Lower leg skin (tissue), 3 donors: Measurements from ENCODE around the gene STK35.

ENCODE experiments used
- POLR2A ChIP-seq, 2 donors: fragments of 450-650 bp; IDR thresholded peaks; one replicate each; pipeline ENCODE4 v1.6.1; 2016 to 2017; ENCODE audit warnings: antibody characterized with exemption in 2 of 2, mild to moderate bottlenecking in 1 of 2, moderate library complexity in 1 of 2
- TF ChIP-seq, protein P1 (sequence below), 3 donors: fragments of 450-650 bp; IDR thresholded peaks; one replicate each; pipeline ENCODE4 v1.5.1; 2016; ENCODE audit warnings: antibody characterized with exemption in 3 of 3, mild to moderate bottlenecking in 3 of 3, moderate library complexity in 2 of 3

DNA sequence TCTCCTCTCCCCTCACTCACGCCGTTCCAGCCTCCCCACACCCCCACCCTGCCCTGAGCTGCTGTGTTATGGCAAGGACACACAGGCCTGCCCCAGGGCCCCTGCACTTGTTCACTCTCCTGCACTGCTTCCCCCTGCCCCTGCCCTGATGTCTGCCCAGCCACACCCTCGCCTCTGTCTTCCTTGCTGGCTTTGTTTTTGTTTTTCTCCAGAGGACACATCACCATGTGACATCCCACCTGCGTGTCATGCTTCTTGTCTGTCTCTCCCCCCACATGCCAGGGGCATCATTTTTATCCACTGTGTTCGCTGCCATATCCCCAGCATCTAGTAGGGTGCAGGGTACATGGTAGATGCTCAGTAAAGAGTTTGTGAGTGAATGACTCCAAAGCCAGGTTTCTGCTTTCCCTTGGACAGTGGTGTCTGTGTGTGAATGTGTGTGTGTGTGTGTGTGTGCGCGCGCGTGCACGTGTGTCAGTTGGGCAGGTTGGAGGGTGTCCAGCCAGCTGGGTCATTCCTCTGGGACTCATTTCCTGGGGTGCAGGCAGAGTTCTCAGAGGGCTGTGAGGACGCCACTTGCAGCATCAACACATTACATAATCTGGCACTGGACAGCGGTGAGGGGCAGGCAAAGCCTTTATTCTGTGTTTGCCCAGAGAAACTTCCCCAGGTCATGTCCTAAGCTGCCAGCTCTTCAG is 60.6 kb downstream of the STK35 start:
- TF ChIP-seq, protein P1, sequence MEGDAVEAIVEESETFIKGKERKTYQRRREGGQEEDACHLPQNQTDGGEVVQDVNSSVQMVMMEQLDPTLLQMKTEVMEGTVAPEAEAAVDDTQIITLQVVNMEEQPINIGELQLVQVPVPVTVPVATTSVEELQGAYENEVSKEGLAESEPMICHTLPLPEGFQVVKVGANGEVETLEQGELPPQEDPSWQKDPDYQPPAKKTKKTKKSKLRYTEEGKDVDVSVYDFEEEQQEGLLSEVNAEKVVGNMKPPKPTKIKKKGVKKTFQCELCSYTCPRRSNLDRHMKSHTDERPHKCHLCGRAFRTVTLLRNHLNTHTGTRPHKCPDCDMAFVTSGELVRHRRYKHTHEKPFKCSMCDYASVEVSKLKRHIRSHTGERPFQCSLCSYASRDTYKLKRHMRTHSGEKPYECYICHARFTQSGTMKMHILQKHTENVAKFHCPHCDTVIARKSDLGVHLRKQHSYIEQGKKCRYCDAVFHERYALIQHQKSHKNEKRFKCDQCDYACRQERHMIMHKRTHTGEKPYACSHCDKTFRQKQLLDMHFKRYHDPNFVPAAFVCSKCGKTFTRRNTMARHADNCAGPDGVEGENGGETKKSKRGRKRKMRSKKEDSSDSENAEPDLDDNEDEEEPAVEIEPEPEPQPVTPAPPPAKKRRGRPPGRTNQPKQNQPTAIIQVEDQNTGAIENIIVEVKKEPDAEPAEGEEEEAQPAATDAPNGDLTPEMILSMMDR (IDR thresholded peaks at IDR 0.05) = no peak
- no peak for TF ChIP-seq POLR2A (IDR thresholded peaks at IDR 0.05)
